Ovary (tissue), 9 donors: Measurements from ENCODE around the gene SMTNL1. TPM values are rescaled to one million over a fixed set of nuclear protein-coding genes. Genes with fewer than 3 reads are reported as not detected.

ENCODE experiments used
- DNase-seq, 5 donors: peaks; one replicate each; pipeline ENCODE4 v3.0.0-alpha.2; 2019 to 2020
- H3K27ac ChIP-seq, 2 donors: fragments of 200-600 bp; one replicate each; pipeline versions ENCODE4 v1.5.1 to v1.8.0; 2019 to 2022
- H3K27me3 ChIP-seq: fragments of 200-600 bp; one replicate; pipeline ENCODE4 v1.8.0; 2022
- H3K36me3 ChIP-seq: fragments of 200-600 bp; sonication (generic); one replicate; pipeline ENCODE4 v1.5.1; 2019
- H3K4me1 ChIP-seq: one replicate; pipeline ENCODE4 v1.8.1; 2013; ENCODE audit warnings: mild to moderate bottlenecking, moderate library complexity; ENCODE audit not compliant: insufficient read depth
- H3K4me3 ChIP-seq: fragments of 200-600 bp; sonication (generic); one replicate; pipeline ENCODE4 v1.5.1; 2017
- H3K9me3 ChIP-seq, 2 donors: fragments of 200-600 bp in 1 of 2; sonication (generic) in 1 of 2; one replicate each; pipeline versions ENCODE4 v1.5.1 to v1.8.1; 2013 to 2019; ENCODE audit warnings: mild to moderate bottlenecking in 1 of 2, moderate library complexity in 1 of 2
- EP300 ChIP-seq: sonication (generic); formaldehyde crosslinking; IDR thresholded peaks from one replicate; pipeline ENCODE4 v1.6.1; 2017; ENCODE audit warnings: antibody characterized with exemption
- POLR2A ChIP-seq: fragments of 450-650 bp; IDR thresholded peaks from one replicate; pipeline ENCODE4 v1.6.1; 2017; ENCODE audit warnings: antibody characterized with exemption, mild to moderate bottlenecking, moderate library complexity
- WGBS, 3 donors: extraction: QIAGEN DNeasy Blood & Tissue Kit in 1 of 3; methylation state at CpG; one replicate each; pipeline versions ENCODE4 v1.1.5 to v1.1.7; 2013 to 2017; 5-methylcytosine and 5-hydroxymethylcytosine counted together
- intact Hi-C, 4 donors: fragments of 100-400 bp; cut with DNase I; formaldehyde crosslinking; loops; one replicate each; pipeline versions ENCODE4 v1.11.0 to v1.15.1; 2022 to 2023
- polyA plus RNA-seq, 2 donors: library from polyadenylated mRNA; stranded (reverse); fragments of 200-250 nt in 1 of 2; fragments of 350-450 nt in 1 of 2; fragmentation: Illumina TruSeq in 1 of 2; extraction: RNeasy Lipid Tissue Mini Kit (QIAGEN cat#74804) in 1 of 2; gene quantifications; one replicate each; pipeline ENCODE4 v1.2.3, GENCODE V29; 2013 to 2014
- total RNA-seq, 7 donors: library from RNA; depleted of rRNA in 2 of 7; stranded (reverse); fragments of >200 nt in 2 of 7; fragmentation: NEBNext Ultra II Directional in 3 of 7; extraction: Animal tissue kit (Norgen Biotek cat#: 25700) in 3 of 7; gene quantifications; one replicate each; pipeline versions ENCODE4 v1.1.0 to v1.2.4, GENCODE V29; 2016 to 2023
- TF ChIP-seq, protein P1 (sequence below), 3 donors: fragments of 450-650 bp in 2 of 3; fragments of 200-600 bp in 1 of 3; IDR thresholded peaks; one replicate each; pipeline versions ENCODE4 v1.5.1 to v1.8.0; 2016 to 2022; ENCODE audit warnings: antibody characterized with exemption in 3 of 3, mild to moderate bottlenecking in 1 of 3
- donor health status: DM: no; HTN: no; CAD: no; lungs with moderate emphysema.
- donor health status: DM: no; HTN: no; CAD: no.
- donor health status: Bipolar disorder and iron deficiency.
- donor health status: DM: yes; HTN: yes; CAD: no.
- donor health status: DM: no; HTN: no; CAD: no.
- donor health status: DM: yes; HTN: yes; CAD: no.

Gene SMTNL1
- total and polyA plus RNA-seq, 9 donors = not detected

DNA sequence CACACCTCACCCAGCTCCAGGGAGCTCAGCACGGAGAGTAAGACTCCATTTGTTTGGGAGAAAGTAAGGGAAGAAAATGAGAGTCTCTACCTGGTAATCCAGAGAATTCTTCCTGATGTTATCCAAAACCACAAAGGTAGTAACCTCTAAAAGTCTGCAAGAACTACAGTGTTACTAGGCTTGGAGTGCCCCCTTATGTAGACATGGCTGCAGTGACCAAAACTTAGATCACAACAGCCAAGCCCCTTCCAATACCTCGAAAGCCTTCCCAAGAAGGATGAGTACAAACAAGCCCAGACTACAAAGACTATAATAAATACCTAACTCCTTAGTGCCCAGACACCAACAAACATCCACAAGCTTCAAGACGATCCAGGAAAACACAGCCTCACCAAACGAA lies 25.2 kb downstream of the SMTNL1 start:
- Histone ChIP-seq H3K27me3 (no peaks in the 10 kb centered on the region), H3K4me1 (peaks cover 3% of the 10 kb centered on the region), H3K27ac (no peak overlapping the region), H3K36me3 (no peaks in the 10 kb centered on the region), H3K4me3 (no peak overlapping the region), H3K9me3 (no peaks in the 10 kb centered on the region)
- 54 to 70% (median 59%) methylated on average over 4 of the region's 4 CpGs for WGBS, 3 donors
- no peak for DNase-seq
- no peak for TF ChIP-seq POLR2A
- TF ChIP-seq, protein P1, sequence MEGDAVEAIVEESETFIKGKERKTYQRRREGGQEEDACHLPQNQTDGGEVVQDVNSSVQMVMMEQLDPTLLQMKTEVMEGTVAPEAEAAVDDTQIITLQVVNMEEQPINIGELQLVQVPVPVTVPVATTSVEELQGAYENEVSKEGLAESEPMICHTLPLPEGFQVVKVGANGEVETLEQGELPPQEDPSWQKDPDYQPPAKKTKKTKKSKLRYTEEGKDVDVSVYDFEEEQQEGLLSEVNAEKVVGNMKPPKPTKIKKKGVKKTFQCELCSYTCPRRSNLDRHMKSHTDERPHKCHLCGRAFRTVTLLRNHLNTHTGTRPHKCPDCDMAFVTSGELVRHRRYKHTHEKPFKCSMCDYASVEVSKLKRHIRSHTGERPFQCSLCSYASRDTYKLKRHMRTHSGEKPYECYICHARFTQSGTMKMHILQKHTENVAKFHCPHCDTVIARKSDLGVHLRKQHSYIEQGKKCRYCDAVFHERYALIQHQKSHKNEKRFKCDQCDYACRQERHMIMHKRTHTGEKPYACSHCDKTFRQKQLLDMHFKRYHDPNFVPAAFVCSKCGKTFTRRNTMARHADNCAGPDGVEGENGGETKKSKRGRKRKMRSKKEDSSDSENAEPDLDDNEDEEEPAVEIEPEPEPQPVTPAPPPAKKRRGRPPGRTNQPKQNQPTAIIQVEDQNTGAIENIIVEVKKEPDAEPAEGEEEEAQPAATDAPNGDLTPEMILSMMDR (IDR thresholded peaks at IDR 0.05) = no peak
- TF ChIP-seq EP300 = no peak
- intact Hi-C loops = no loop called here

DNA sequence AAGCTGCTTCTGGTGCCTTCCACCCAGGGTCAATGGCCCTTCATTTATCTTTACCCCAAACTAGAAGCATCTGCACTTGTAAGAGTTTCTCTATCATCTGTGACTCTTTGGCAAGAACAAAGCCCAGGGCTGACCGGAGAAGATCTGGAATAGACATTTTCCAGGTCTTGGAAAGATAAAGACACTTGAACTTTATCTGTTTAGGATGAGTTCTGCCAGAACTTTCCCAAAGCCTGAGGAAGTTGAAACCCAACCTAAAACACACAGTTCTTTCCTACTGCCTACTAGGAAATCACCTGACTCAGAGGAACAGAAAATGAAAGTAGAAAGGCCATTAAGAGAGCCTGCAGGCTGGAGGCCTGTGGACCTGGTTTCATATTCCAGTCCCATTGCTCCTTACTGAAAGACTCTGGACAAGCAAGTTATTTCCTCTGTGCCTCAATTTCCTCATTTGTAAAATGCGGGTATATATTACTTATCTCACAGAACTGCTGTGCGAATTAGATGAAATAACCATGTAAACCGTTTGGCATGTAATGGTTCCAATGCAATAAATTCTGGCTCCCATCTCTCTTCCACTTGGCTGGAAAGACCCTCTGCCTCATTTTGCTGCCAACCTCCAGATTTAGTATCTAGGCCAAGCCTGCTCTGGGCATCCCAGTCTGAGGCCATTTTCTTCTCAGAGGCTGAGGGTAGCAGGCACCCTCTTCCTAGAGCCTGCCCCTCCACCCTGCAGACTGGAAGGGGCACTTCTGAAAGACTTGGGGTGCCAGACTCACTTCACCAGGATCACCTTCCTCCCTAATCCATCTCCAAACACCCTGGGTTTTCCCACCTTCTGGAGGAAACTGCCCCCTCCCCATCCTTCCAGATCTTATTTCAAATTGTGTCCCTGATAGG lies 28.9 kb downstream of the SMTNL1 start:
- TF ChIP-seq, protein P1 (IDR thresholded peaks at IDR 0.05) = no peak
- TF ChIP-seq POLR2A = no peak
- no peak for TF ChIP-seq EP300
- peak in 2 of 5 donors; percentile 14 to 46 for DNase-seq
- intact Hi-C loops = loop anchor here in 3 of 4 donors (2.0 to 5.0 kb wide), 2 partner anchors 75 to 76 kb away; no protein-coding TSS in a partner anchor
- Histone ChIP-seq H3K9me3 (no peaks in the 10 kb centered on the region), H3K4me3 (peak overlapping the region; percentile 76), H3K27me3 (no peaks in the 10 kb centered on the region), H3K27ac (peak overlapping the region; percentile 78 to 85), H3K4me1 (peaks cover 10% of the 10 kb centered on the region), H3K36me3 (no peaks in the 10 kb centered on the region)
- WGBS, 3 donors = 13 to 18% (median 17%) methylated on average over 4 of the region's 4 CpGs

DNA sequence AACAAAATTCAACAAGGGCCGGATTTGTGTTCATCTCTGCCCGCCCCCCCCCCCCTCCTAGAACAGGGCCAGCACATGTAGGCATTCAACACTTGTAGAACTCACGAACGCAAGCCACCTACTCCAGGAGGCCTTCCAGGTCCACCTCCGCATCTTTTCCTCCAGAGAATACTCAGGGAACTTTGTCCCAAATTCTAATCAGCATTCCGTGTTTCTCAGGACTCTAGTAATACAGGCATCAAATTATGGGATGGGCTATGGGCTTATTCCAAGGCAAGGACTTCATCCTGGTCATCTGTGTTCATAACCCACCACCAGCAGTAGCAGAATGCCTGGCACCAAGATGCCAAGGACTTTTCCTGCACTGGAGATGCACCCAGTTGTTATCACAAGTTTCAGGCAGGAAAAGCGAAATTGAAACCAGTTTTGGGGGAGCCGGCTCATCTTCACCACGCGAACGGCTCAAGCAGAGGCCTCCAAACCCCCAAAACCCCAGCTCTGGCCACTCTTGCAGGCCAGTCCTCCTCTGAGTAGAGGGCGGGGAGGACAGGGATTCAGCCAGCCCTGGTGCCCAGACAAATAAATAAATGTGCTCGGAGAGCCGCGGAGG lies 29.6 kb downstream of the SMTNL1 start:
- WGBS, 3 donors = 1 to 4% (median 2%) methylated on average over 15 of the region's 15 CpGs

More for the DNA sequence above, 29.6 kb downstream of the SMTNL1 start:
- H3K36me3 ChIP-seq = no peaks in the 10 kb centered on the region
- TF ChIP-seq EP300 (no peak), POLR2A (no peak)
- TF ChIP-seq, protein P1 (IDR thresholded peaks at IDR 0.05) = no peak
- intact Hi-C loops = loop anchor here in 3 of 4 donors (2.0 to 5.0 kb wide), 2 partner anchors 74 to 75 kb away; no protein-coding TSS in a partner anchor
- peak overlapping the region; percentile 78 to 85 for H3K27ac ChIP-seq
- DNase-seq = no peak
- peak overlapping the region; percentile 76 for H3K4me3 ChIP-seq
- no peaks in the 10 kb centered on the region for H3K9me3 ChIP-seq
- no peaks in the 10 kb centered on the region for H3K27me3 ChIP-seq
- peaks cover 10% of the 10 kb centered on the region for H3K4me1 ChIP-seq
